ENCODE results near the gene ETFB. TPM values are rescaled to one million over a fixed set of nuclear protein-coding genes. Genes with fewer than 3 reads are reported as not detected.

Gene ETFB
- total and polyA plus RNA-seq, 10 of the 15 experiments (the other 5 are each of a cell fraction or from before 2014, with no cell fraction given), result 15.1 to 166 (median 87.8) TPM

GRCh38 chr19:51392701-51393100, 26.5 kb upstream of the ETFB start:
- Histone ChIP-seq H3K4me2 (ENCODE audit: control insufficient read depth, insufficient read depth) (no peak overlapping the region), H3K4me1 (ENCODE audit: control insufficient read depth, insufficient read depth, low read length) (peaks cover 19% of the 10 kb centered on the region), H3K9ac (ENCODE audit: control insufficient read depth, insufficient read depth, low read length) (no peak overlapping the region), H3K27me3 (replicated peaks in 1 of 2; ENCODE audit: control insufficient read depth in 2 of 2, insufficient read depth in 2 of 2, low read length in 1 of 2) (no peaks in the 10 kb centered on the region), H3K9me3 (replicated peaks; ENCODE audit: control insufficient read depth, insufficient read depth, low read length) (no peaks in the 10 kb centered on the region), H3K27ac (ENCODE audit: control insufficient read depth, insufficient read depth) (no peak overlapping the region), H3K36me3 (ENCODE audit: control insufficient read depth in 2 of 2, insufficient read depth in 2 of 2, low read length in 1 of 2) (no peaks in the 10 kb centered on the region), H4K20me1 (ENCODE audit: control insufficient read depth, insufficient read depth) (no peaks in the 10 kb centered on the region), H3K4me3 (no peak overlapping the region), H3K79me2 (ENCODE audit: control insufficient read depth, insufficient read depth, low read length) (peaks cover 5% of the 10 kb centered on the region), H2AFZ (ENCODE audit: control insufficient read depth, low read depth, low read length) (no peak overlapping the region; the same call in none of the 2 replicates)
- ChIA-PET POLR2A (interaction anchor here (0.6 to 0.7 kb wide), 2 partner anchors 27 to 30 kb away, joined by 4 to 5 read pairs; no protein-coding TSS in a partner anchor), CTCF (interaction anchor here (1.6 to 3.4 kb wide), 3 partner anchors 13 to 48 kb away, joined by 3 to 14 read pairs (median 7); partner anchors contain the start of gene NKG7), SMC1A (ENCODE audit: uncharacterized antibody, unreplicated experiment) (no interaction called here), RAD21 (ENCODE audit: unreplicated experiment) (no interaction called here)
- 100% methylated on average over 1 of the region's 1 CpG for WGBS (ENCODE audit: insufficient coverage, insufficient replicate concordance, low lambda C conversion rate, missing lambda C conversion rate)
- in situ Hi-C loops (cut with MboI), result loop anchor here (25.0 kb wide), 1 partner anchor 1145 kb away; the partner anchor contains the start of gene ZNF808
- intact Hi-C loops (cut with micrococcal nuclease; ENCODE audit: unreplicated experiment), result no loop called here
- FAIRE-seq, result no peak
- no peak for DNase-seq (ENCODE audit: low read depth, low spot score)
- TF ChIP-seq SP1 (IDR thresholded peaks at IDR 0.05; ENCODE audit: low read depth, low read length) (no peak), IRF4 (IDR thresholded peaks at IDR 0.05; ENCODE audit: low read depth, low read length) (no peak), JUNB (IDR thresholded peaks at IDR 0.05) (no peak), SMARCA5 (IDR thresholded peaks at IDR 0.05) (no peak), BMI1 (IDR thresholded peaks at IDR 0.05; ENCODE audit: borderline replicate concordance) (no peak), NR2F1 (conservative IDR thresholded peaks at IDR 0.05) (no peak), MTA3 (IDR thresholded peaks at IDR 0.05; ENCODE audit: borderline replicate concordance, low read length) (no peak), HDAC2 (IDR thresholded peaks at IDR 0.05) (no peak), PRDM15 (CRISPR knock-in tag; IDR thresholded peaks at IDR 0.05) (no peak)
- BruUV-seq (replicated peaks), result no TSS peak
- no peak for ATAC-seq
